Measurements from ENCODE around the gene MAP4.

Gene MAP4

GRCh38 chr3:47979070-47979469, 37.1 kb downstream of the MAP4 start:
- peaks cover 2% of the 10 kb centered on the region for H3K4me1 ChIP-seq (ENCODE audit: control insufficient read depth, insufficient read depth, low read length)
- no peaks in the 10 kb centered on the region for H3K27me3 ChIP-seq (ENCODE audit: control insufficient read depth, insufficient read depth, low read length)

GRCh38 chr3:47978386-47978785, 37.8 kb downstream of the MAP4 start:
- Histone ChIP-seq H3K9me3 (ENCODE audit: control insufficient read depth, low read length) (no peaks in the 10 kb centered on the region), H3K27me3 (ENCODE audit: control insufficient read depth, insufficient read depth, low read length) (no peaks in the 10 kb centered on the region), H3K4me1 (ENCODE audit: control insufficient read depth, insufficient read depth, low read length) (no peaks in the 10 kb centered on the region), H3K9ac (ENCODE audit: low read length) (no peak overlapping the region), H3K36me3 (ENCODE audit: control insufficient read depth, insufficient read depth, low read length) (no peaks in the 10 kb centered on the region), H3K4me3 (ENCODE audit: low read length) (no peak overlapping the region)

More at GRCh38 chr3:47979070-47979469, 37.1 kb downstream of the MAP4 start:
- H3K9ac ChIP-seq (ENCODE audit: low read length), result no peak overlapping the region
- no peak overlapping the region for H3K4me3 ChIP-seq (ENCODE audit: low read length)
- no peaks in the 10 kb centered on the region for H3K36me3 ChIP-seq (ENCODE audit: control insufficient read depth, insufficient read depth, low read length)
- H3K9me3 ChIP-seq (ENCODE audit: control insufficient read depth, low read length), result no peaks in the 10 kb centered on the region

DNA sequence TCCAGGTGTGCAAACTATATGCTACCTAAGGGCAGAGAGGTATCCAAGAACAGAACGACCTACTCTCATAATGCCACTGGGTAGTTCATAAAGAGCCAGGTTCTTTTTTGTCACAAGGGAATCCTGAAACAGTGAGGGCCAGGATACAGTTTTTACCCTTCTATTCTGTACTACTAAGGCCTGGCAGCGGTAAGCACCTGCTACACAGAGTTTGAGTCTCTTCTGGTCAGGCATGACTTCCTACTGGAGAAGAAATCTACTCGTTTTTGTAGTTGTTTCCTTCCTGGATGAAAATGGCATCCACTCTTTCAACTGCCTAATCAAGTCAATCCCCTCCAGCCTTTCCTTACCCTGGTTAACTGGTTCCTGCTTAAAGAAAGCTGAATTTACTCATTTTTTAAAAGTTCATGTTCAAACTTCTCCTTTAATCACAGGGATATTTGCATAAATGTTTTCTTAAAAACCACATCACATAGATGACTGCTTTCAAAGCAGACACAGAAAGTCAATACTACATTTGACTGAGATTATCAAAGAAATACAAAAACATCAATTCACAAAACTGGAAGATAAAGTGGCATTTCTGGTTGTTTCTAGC, 40.0 kb downstream of the MAP4 start:
- Histone ChIP-seq H3K9ac (ENCODE audit: low read length) (no peak overlapping the region), H3K27me3 (ENCODE audit: control insufficient read depth, insufficient read depth, low read length) (no peaks in the 10 kb centered on the region), H3K4me1 (ENCODE audit: control insufficient read depth, insufficient read depth, low read length) (no peaks in the 10 kb centered on the region), H3K4me3 (ENCODE audit: low read length) (no peak overlapping the region), H3K36me3 (ENCODE audit: control insufficient read depth, insufficient read depth, low read length) (no peaks in the 10 kb centered on the region), H3K9me3 (ENCODE audit: control insufficient read depth, low read length) (no peaks in the 10 kb centered on the region)

DNA sequence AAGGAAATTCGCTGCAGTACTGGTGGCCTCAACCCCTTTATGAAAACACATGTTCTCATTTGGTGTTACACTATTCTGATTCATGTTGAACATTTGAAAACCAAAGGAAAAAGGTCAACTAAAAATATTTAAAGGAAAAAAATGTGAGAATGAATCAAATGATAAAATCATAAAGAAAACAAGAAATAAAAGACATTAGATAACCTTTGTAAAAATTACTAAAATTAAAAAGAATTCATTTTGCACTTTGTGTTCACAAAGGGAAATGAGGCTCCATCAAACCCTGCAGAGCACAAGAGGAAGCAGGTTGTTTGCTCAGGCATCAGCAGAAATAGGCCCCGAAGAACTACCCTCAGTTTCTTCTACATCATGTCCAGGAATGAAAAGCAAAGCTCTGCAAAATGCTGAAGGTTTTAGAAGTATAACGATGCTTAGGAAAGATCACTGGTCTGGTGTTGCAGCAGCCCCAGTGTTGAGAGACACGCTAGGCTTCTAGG, 41.2 kb downstream of the MAP4 start:
- no peak overlapping the region for H3K9ac ChIP-seq (ENCODE audit: low read length)
- H3K36me3 ChIP-seq (ENCODE audit: control insufficient read depth, insufficient read depth, low read length), result no peaks in the 10 kb centered on the region
- H3K27me3 ChIP-seq (ENCODE audit: control insufficient read depth, insufficient read depth, low read length), result no peaks in the 10 kb centered on the region
- no peak overlapping the region for H3K4me3 ChIP-seq (ENCODE audit: low read length)
- no peaks in the 10 kb centered on the region for H3K4me1 ChIP-seq (ENCODE audit: control insufficient read depth, insufficient read depth, low read length)
- no peaks in the 10 kb centered on the region for H3K9me3 ChIP-seq (ENCODE audit: control insufficient read depth, low read length)

GRCh38 chr3:47971081-47971480, 45.1 kb downstream of the MAP4 start:
- H3K9ac ChIP-seq (ENCODE audit: low read length), result no peak overlapping the region
- no peak overlapping the region for H3K4me3 ChIP-seq (ENCODE audit: low read length)
- no peaks in the 10 kb centered on the region for H3K36me3 ChIP-seq (ENCODE audit: control insufficient read depth, insufficient read depth, low read length)
- no peaks in the 10 kb centered on the region for H3K9me3 ChIP-seq (ENCODE audit: control insufficient read depth, low read length)
- no peaks in the 10 kb centered on the region for H3K27me3 ChIP-seq (ENCODE audit: control insufficient read depth, insufficient read depth, low read length)
- H3K4me1 ChIP-seq (ENCODE audit: control insufficient read depth, insufficient read depth, low read length), result no peaks in the 10 kb centered on the region

DNA sequence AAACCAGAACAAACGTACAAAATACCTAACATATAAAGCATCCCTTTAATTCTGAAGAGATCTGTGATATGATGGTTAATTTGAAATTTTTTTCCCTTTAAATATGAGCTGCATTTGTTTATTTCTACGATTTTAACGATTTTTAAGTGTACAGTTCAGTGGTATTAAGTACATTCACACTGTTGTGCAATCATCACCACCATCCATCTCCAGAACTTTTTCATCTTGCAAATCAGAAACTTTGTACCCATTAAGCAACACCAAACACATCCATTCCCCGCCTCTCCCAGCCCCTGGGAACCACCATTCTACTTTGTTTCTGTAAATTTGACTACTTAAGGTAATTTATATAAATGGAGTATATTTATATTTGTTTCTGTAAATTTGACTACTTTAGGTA, 51.5 kb downstream of the MAP4 start:
- Histone ChIP-seq H3K4me1 (ENCODE audit: control insufficient read depth, insufficient read depth, low read length) (peaks cover 13% of the 10 kb centered on the region), H3K27me3 (ENCODE audit: control insufficient read depth, insufficient read depth, low read length) (no peaks in the 10 kb centered on the region), H3K9me3 (ENCODE audit: control insufficient read depth, low read length) (no peaks in the 10 kb centered on the region), H3K36me3 (ENCODE audit: control insufficient read depth, insufficient read depth, low read length) (no peaks in the 10 kb centered on the region), H3K4me3 (ENCODE audit: low read length) (no peak overlapping the region), H3K9ac (ENCODE audit: low read length) (no peak overlapping the region)

DNA sequence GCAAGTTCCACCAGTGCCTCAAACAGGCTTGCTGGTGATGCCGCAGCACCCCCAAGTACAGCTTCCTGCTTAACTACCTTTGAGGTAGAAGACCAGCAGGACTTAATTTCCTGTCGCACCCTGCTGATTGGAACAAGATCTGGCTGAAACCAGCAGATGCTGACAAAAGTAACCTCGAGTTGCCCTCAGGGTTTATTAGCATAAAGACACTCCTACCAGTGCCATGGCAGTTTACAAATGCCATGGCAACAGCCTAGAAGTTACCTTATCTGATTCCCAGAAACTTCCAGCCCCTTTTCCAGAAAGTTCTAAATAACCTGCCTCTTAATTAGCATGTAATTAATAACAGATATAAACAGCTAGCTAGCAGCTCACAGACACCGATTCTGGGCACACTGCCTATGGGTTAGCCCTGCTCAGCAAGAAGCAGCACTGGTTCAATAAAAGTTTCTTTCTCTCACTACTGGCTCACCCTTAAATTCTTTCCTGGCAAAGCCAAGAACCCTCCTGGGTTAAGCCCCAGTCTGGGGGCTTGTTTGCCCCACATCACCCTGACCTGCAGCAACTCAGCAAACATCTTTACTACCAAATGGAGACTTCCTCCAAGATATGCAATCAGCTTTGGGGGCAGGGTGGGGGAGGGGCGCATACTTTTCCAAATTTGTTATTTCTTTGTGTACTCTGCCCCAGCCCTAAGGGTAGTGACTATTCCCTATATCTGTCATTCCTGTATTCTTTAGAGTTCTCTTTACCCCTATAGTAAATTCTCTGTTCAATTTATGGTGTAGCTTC, 54.2 kb downstream of the MAP4 start:
- Histone ChIP-seq H3K4me3 (ENCODE audit: low read length) (no peak overlapping the region), H3K9ac (ENCODE audit: low read length) (no peak overlapping the region), H3K27me3 (ENCODE audit: control insufficient read depth, insufficient read depth, low read length) (no peaks in the 10 kb centered on the region), H3K4me1 (ENCODE audit: control insufficient read depth, insufficient read depth, low read length) (peaks cover 13% of the 10 kb centered on the region), H3K9me3 (ENCODE audit: control insufficient read depth, low read length) (no peaks in the 10 kb centered on the region), H3K36me3 (ENCODE audit: control insufficient read depth, insufficient read depth, low read length) (no peaks in the 10 kb centered on the region)

DNA sequence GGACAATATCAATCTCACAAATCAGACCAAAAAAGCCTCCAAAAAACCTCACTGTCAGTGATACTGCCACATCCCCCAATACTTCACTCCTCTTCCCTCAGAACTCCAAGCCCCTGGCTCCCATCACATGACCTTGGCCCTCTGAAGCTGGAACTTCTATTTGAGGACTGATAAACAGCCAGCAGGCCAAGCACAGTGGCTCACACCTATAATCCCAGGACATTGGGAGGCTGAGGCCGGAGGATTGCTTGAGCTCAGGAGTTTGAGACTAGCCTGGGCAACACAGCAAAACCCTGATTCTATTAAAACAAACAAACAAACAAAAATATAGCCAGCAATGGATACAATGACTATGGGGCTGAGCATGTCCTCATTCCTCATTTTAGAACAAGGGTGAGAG, 55.2 kb downstream of the MAP4 start:
- H3K36me3 ChIP-seq (ENCODE audit: control insufficient read depth, insufficient read depth, low read length), result no peaks in the 10 kb centered on the region

DNA sequence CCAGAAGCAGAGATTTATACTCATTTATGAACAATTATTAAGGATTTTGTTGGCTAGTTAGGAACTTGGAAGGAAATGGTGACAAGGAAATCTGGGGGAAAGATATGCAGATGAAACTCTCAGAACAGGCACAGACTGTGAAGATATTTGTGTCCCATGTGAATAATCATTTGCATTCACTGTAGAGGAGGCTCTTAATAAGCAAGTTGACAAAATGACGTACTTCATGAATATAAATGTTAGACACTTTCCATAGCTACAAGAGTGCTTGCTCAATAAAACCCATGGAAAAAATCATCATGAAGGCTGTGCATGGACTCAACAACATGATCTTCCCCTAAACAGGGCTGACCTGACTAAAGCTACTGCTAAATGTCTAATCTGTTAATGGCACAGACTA, 59.7 kb downstream of the MAP4 start:
- Histone ChIP-seq H3K9ac (ENCODE audit: low read length) (no peak overlapping the region), H3K4me1 (ENCODE audit: control insufficient read depth, insufficient read depth, low read length) (peaks cover 12% of the 10 kb centered on the region)

More for the DNA sequence above, 55.2 kb downstream of the MAP4 start:
- Histone ChIP-seq H3K9me3 (ENCODE audit: control insufficient read depth, low read length) (no peaks in the 10 kb centered on the region), H3K9ac (ENCODE audit: low read length) (no peak overlapping the region), H3K4me1 (ENCODE audit: control insufficient read depth, insufficient read depth, low read length) (peaks cover 13% of the 10 kb centered on the region), H3K27me3 (ENCODE audit: control insufficient read depth, insufficient read depth, low read length) (no peaks in the 10 kb centered on the region), H3K4me3 (ENCODE audit: low read length) (no peak overlapping the region)

GRCh38 chr3:47954567-47954966, 61.6 kb downstream of the MAP4 start:
- no peaks in the 10 kb centered on the region for H3K36me3 ChIP-seq (ENCODE audit: control insufficient read depth, insufficient read depth, low read length)
- H3K4me3 ChIP-seq (ENCODE audit: low read length), result no peak overlapping the region
- H3K9ac ChIP-seq (ENCODE audit: low read length), result no peak overlapping the region
- no peaks in the 10 kb centered on the region for H3K9me3 ChIP-seq (ENCODE audit: control insufficient read depth, low read length)
- H3K27me3 ChIP-seq (ENCODE audit: control insufficient read depth, insufficient read depth, low read length), result no peaks in the 10 kb centered on the region
- H3K4me1 ChIP-seq (ENCODE audit: control insufficient read depth, insufficient read depth, low read length), result peaks cover 8% of the 10 kb centered on the region

More for the DNA sequence above, 59.7 kb downstream of the MAP4 start:
- Histone ChIP-seq H3K4me3 (ENCODE audit: low read length) (no peak overlapping the region), H3K9me3 (ENCODE audit: control insufficient read depth, low read length) (no peaks in the 10 kb centered on the region), H3K27me3 (ENCODE audit: control insufficient read depth, insufficient read depth, low read length) (no peaks in the 10 kb centered on the region), H3K36me3 (ENCODE audit: control insufficient read depth, insufficient read depth, low read length) (no peaks in the 10 kb centered on the region)

DNA sequence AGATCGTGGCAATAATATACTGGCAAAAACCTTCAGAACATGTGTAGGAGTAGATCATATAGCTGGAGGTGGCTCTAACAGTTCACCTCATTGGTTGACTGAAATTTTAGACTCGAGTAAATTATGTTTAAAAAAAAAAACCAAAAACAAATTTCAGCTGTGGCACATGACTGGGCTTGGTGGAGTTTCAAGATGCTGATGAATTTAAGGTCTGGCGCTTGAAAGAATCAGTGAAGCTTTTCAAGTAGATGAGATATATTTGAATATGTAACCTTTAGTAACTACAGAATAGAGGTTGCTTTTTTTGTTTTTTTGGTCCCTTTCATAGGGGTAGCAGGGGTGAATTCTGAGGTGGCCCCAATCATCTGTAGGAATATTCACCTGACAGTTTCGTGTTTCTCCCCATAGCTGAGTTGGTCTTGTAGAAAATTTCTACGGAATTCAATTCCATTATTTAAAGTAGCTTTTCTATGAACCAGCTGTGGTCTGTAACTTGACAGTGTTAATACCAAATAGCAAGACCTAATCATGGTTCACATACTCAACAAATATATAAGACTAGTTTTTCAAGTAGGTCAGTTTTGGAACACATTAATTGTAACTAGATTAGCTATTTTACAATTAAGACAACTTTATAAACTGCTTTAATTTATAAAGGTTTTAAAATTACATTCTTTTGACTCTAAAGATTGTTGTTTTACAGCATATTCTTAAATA, 65.6 kb downstream of the MAP4 start:
- Histone ChIP-seq H3K9me3 (ENCODE audit: control insufficient read depth, low read length) (no peaks in the 10 kb centered on the region), H3K4me1 (ENCODE audit: control insufficient read depth, insufficient read depth, low read length) (peaks cover 8% of the 10 kb centered on the region), H3K4me3 (ENCODE audit: low read length) (no peak overlapping the region), H3K36me3 (ENCODE audit: control insufficient read depth, insufficient read depth, low read length) (no peaks in the 10 kb centered on the region), H3K9ac (ENCODE audit: low read length) (no peak overlapping the region), H3K27me3 (ENCODE audit: control insufficient read depth, insufficient read depth, low read length) (no peaks in the 10 kb centered on the region)

DNA sequence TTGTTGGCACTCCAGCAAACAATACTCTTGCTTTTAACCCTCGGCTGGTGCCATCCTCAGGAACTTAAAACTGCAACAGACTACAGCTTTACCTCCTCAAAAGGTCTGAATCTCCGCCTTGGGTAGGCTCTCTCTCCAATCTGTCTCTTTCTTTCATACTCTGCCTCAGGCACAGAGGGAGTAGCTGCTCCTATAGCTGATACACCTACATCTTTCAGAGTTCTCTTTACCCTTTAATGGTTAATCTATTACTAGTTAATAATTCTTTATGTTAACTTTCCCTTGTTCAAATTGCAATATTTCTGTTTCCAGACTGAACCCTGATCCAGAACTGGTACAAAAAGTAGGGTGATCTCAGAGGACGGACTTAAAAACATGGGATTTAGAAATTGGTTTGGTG, 66.2 kb downstream of the MAP4 start:
- H3K4me1 ChIP-seq (ENCODE audit: control insufficient read depth, insufficient read depth, low read length), result peaks cover 8% of the 10 kb centered on the region
- H3K36me3 ChIP-seq (ENCODE audit: control insufficient read depth, insufficient read depth, low read length), result no peaks in the 10 kb centered on the region
- no peaks in the 10 kb centered on the region for H3K27me3 ChIP-seq (ENCODE audit: control insufficient read depth, insufficient read depth, low read length)
- H3K9me3 ChIP-seq (ENCODE audit: control insufficient read depth, low read length), result no peaks in the 10 kb centered on the region
- H3K4me3 ChIP-seq (ENCODE audit: low read length), result no peak overlapping the region
- no peak overlapping the region for H3K9ac ChIP-seq (ENCODE audit: low read length)

All from mucosa of stomach (tissue), 1 donor.